Endothelial cell of umbilical vein (primary cell): Measurements from ENCODE around the gene SH3GL3.

Source experiments
- CTCF ChIP-seq, 2 donors: IDR thresholded peaks; 1 replicate in 1 of 2; 2 replicates in 1 of 2; pipeline ENCODE4 v1.5.1; 2011; ENCODE audit warnings: low read length in 2 of 2, mild to moderate bottlenecking in 2 of 2, moderate library complexity in 2 of 2, control low read depth in 1 of 2, inconsistent platforms in 1 of 2, low read depth in 1 of 2; ENCODE audit not compliant: insufficient read depth in 1 of 2; ENCODE audit errors: extremely low read depth in 1 of 2
- EZH2 ChIP-seq: IDR thresholded peaks from 2 replicates; pipeline ENCODE4 v1.6.1; 2012; ENCODE audit warnings: borderline replicate concordance, low read depth, mild to moderate bottlenecking, moderate library complexity, low read length, inconsistent platforms; ENCODE audit not compliant: severe bottlenecking
- FOS ChIP-seq: IDR thresholded peaks from 2 replicates; pipeline ENCODE4 v1.6.1; 2011; ENCODE audit warnings: mild to moderate bottlenecking, low read length, moderate library complexity, borderline replicate concordance; ENCODE audit not compliant: insufficient read depth
- JUN ChIP-seq: IDR thresholded peaks from 2 replicates; pipeline ENCODE4 v1.6.1; 2011; ENCODE audit warnings: borderline replicate concordance, low read depth; ENCODE audit not compliant: insufficient read length, insufficient read depth
- MAX ChIP-seq: IDR thresholded peaks from 2 replicates; pipeline ENCODE4 v1.6.1; 2011; ENCODE audit not compliant: insufficient read depth, insufficient read length
- MYC ChIP-seq: IDR thresholded peaks from one replicate; pipeline ENCODE4 v1.6.1; 2011; ENCODE audit warnings: mild to moderate bottlenecking, low read depth, low read length
- POLR2A ChIP-seq: IDR thresholded peaks from 2 replicates; pipeline ENCODE4 v1.6.1; 2012; ENCODE audit warnings: low read depth, mild to moderate bottlenecking, control low read depth, low read length

GRCh38 chr15:83435782-83436181 is 11.4 kb upstream of the SH3GL3 start:
- no peak for TF ChIP-seq EZH2
- TF ChIP-seq POLR2A, result no peak
- TF ChIP-seq CTCF (IDR thresholded peaks at IDR 0.05; ENCODE audit: extremely low read depth in 1 of 2, insufficient read depth in 1 of 2, low read depth in 1 of 2, low read length in 2 of 2), result no peak
- TF ChIP-seq JUN, result no peak
- TF ChIP-seq FOS, result no peak
- TF ChIP-seq MAX, result no peak
- TF ChIP-seq MYC, result no peak
